ENCODE measurements around the gene P2RY8.
"Not testable (repeated sequence)": the region's sequence is repeated elsewhere in the genome, so short reads cannot be mapped to it uniquely, and the experiment has no call there.

The P2RY8 gene

GRCh38 chrX:1542994-1543725, 6.2 kb upstream of the P2RY8 start:
- DNase-seq = no peak

- DNase-seq = not testable (repeated sequence)
Observed at GRCh38 chrX:1539146-1539545, 2.2 kb upstream of the P2RY8 start.

- not testable (repeated sequence) for DNase-seq
Observed at GRCh38 chrX:1537716-1538090, 718 bp upstream of the P2RY8 start.

GRCh38 chrX:1536712-1537030, 314 bp downstream of the P2RY8 start:
- peak in 1 of 6 experiments; percentile 62 for DNase-seq

- DNase-seq = peak in 4 of 6 experiments; percentile 8 to 55 (median 32)
Observed at GRCh38 chrX:1535241-1536041, 1.5 kb downstream of the P2RY8 start.

- DNase-seq = peak in 5 of 6 experiments; percentile 20 to 63 (median 46)
Observed at GRCh38 chrX:1534301-1535168, 2.5 kb downstream of the P2RY8 start.

GRCh38 chrX:1533058-1533457, 3.9 kb downstream of the P2RY8 start:
- no peak for DNase-seq

GRCh38 chrX:1531096-1531890, 5.7 kb downstream of the P2RY8 start:
- DNase-seq = peak in 1 of 6 experiments; percentile 1

GRCh38 chrX:1529756-1530155, 7.2 kb downstream of the P2RY8 start:
- no peak for DNase-seq

GRCh38 chrX:1529328-1529727, 7.7 kb downstream of the P2RY8 start:
- DNase-seq = no peak

GRCh38 chrX:1528884-1529203, 8.1 kb downstream of the P2RY8 start:
- no peak for DNase-seq

- no peak for DNase-seq
Observed at GRCh38 chrX:1528186-1528883, 8.7 kb downstream of the P2RY8 start.

GRCh38 chrX:1527457-1527856, 9.5 kb downstream of the P2RY8 start:
- no peak for DNase-seq

- no peak for DNase-seq
Observed at GRCh38 chrX:1526565-1526964, 10.4 kb downstream of the P2RY8 start.

- no peak for DNase-seq
Observed at GRCh38 chrX:1525583-1526355, 11.2 kb downstream of the P2RY8 start.

- DNase-seq = no peak
Observed at GRCh38 chrX:1524874-1525582, 12.0 kb downstream of the P2RY8 start.

- DNase-seq = not testable (repeated sequence)
Observed at GRCh38 chrX:1522905-1523304, 14.1 kb downstream of the P2RY8 start.

- DNase-seq = peak; percentile 26 to 72 (median 56)
Observed at GRCh38 chrX:1521459-1521956, 15.5 kb downstream of the P2RY8 start.

GRCh38 chrX:1520350-1520749, 16.6 kb downstream of the P2RY8 start:
- DNase-seq = no peak

- no peak for DNase-seq
Observed at GRCh38 chrX:1519022-1519497, 17.9 kb downstream of the P2RY8 start.

Data from stimulated activated naive CD4-positive, alpha-beta T cell (primary cell).